CD4-positive, alpha-beta T cell treated with Interleukin-4 for 1 hour (primary cell): ENCODE data around the gene TP53BP2.
A peak's percentile ranks its signal among the peaks of the same experiment; 100 is the strongest.

Experiments
- DNase-seq, 2 donors: peaks; one replicate each; pipeline ENCODE4 v3.0.0-alpha.2; 2020 to 2022

Gene TP53BP2

GRCh38 chr1:223792046-223792445 lies 53.7 kb downstream of the TP53BP2 start:
- DNase-seq, result no peak

- no peak for DNase-seq
These were observed 56.9 kb downstream of the TP53BP2 start for GRCh38 chr1:223788746-223789415.

GRCh38 chr1:223785808-223786207 lies 59.9 kb downstream of the TP53BP2 start:
- DNase-seq, result no peak

- no peak for DNase-seq
These were observed 61.2 kb downstream of the TP53BP2 start for GRCh38 chr1:223784541-223784940.

- DNase-seq, result no peak
These were observed 62.1 kb downstream of the TP53BP2 start for GRCh38 chr1:223783676-223784075.

GRCh38 chr1:223780949-223781348 lies 64.8 kb downstream of the TP53BP2 start:
- no peak for DNase-seq

- DNase-seq, result no peak
These were observed 65.4 kb downstream of the TP53BP2 start for GRCh38 chr1:223780318-223780717.

GRCh38 chr1:223776826-223777454 lies 68.8 kb downstream of the TP53BP2 start:
- no peak for DNase-seq

GRCh38 chr1:223776075-223776814 lies 69.5 kb downstream of the TP53BP2 start:
- peak in 1 of 2 donors; percentile 25 for DNase-seq

- DNase-seq, result no peak
These were observed 70.1 kb downstream of the TP53BP2 start for GRCh38 chr1:223775711-223776074.

- DNase-seq, result no peak
These were observed 70.7 kb downstream of the TP53BP2 start for GRCh38 chr1:223775054-223775453.

- no peak for DNase-seq
These were observed 71.5 kb downstream of the TP53BP2 start for GRCh38 chr1:223774134-223774814.

- DNase-seq, result no peak
These were observed 73.0 kb downstream of the TP53BP2 start for GRCh38 chr1:223772771-223773160.

GRCh38 chr1:223771814-223772770 lies 73.7 kb downstream of the TP53BP2 start:
- no peak for DNase-seq

GRCh38 chr1:223771469-223771813 lies 74.3 kb downstream of the TP53BP2 start:
- no peak for DNase-seq

GRCh38 chr1:223770621-223771315 lies 75.0 kb downstream of the TP53BP2 start:
- DNase-seq, result no peak

- no peak for DNase-seq
These were observed 79.9 kb downstream of the TP53BP2 start for GRCh38 chr1:223765719-223766340.

- DNase-seq, result no peak
These were observed 80.6 kb downstream of the TP53BP2 start for GRCh38 chr1:223765036-223765718.

- DNase-seq, result no peak
These were observed 81.9 kb downstream of the TP53BP2 start for GRCh38 chr1:223763881-223764280.

- no peak for DNase-seq
These were observed 82.5 kb downstream of the TP53BP2 start for GRCh38 chr1:223763251-223763650.

GRCh38 chr1:223761411-223761810 lies 84.3 kb downstream of the TP53BP2 start:
- DNase-seq, result no peak
